ENCODE results near the gene TRAPPC6A. TPM values are rescaled to one million over a fixed set of nuclear protein-coding genes. Genes with fewer than 3 reads are reported as not detected.

The TRAPPC6A gene
- 38.4 and 52.9 TPM in 2 replicates for total RNA-seq (2014; rRNA removed; shearing (Covaris generic))

- DNase-seq (ENCODE audit: low spot score), result no peak
- in situ Hi-C loops (cut with HindIII; ENCODE audit: low sequenced_read_pairs), result no loop called here
These were observed at the start of gene TRAPPC6A for GRCh38 chr19:45177817-45178261. Gene TRAPPC6A, minus strand, starts transcription at chr19:45178237. Its CDS starts 19 bp downstream, at chr19:45178218.

GRCh38 chr19:45224645-45225044, 46.6 kb upstream of the TRAPPC6A start:
- DNase-seq (ENCODE audit: low spot score), result no peak
- in situ Hi-C loops (cut with HindIII; ENCODE audit: low sequenced_read_pairs), result no loop called here

GRCh38 chr19:45223879-45224278, 45.8 kb upstream of the TRAPPC6A start:
- in situ Hi-C loops (cut with HindIII; ENCODE audit: low sequenced_read_pairs), result no loop called here
- DNase-seq (ENCODE audit: low spot score), result no peak

- in situ Hi-C loops (cut with HindIII; ENCODE audit: low sequenced_read_pairs), result no loop called here
- no peak for DNase-seq (ENCODE audit: low spot score)
These were observed 44.7 kb upstream of the TRAPPC6A start for GRCh38 chr19:45222724-45223123.

GRCh38 chr19:45218911-45219743, 41.1 kb upstream of the TRAPPC6A start:
- no peak for DNase-seq (ENCODE audit: low spot score)
- in situ Hi-C loops (cut with HindIII; ENCODE audit: low sequenced_read_pairs), result no loop called here

- in situ Hi-C loops (cut with HindIII; ENCODE audit: low sequenced_read_pairs), result no loop called here
- DNase-seq (ENCODE audit: low spot score), result no peak
These were observed 40.4 kb upstream of the TRAPPC6A start for GRCh38 chr19:45218426-45218825.

GRCh38 chr19:45217957-45218334, 39.9 kb upstream of the TRAPPC6A start:
- no peak for DNase-seq (ENCODE audit: low spot score)

GRCh38 chr19:45217193-45217956, 39.3 kb upstream of the TRAPPC6A start:
- in situ Hi-C loops (cut with HindIII; ENCODE audit: low sequenced_read_pairs), result no loop called here
- DNase-seq (ENCODE audit: low spot score), result no peak

More at GRCh38 chr19:45217957-45218334, 39.9 kb upstream of the TRAPPC6A start:
- in situ Hi-C loops (cut with HindIII; ENCODE audit: low sequenced_read_pairs), result no loop called here

- DNase-seq (ENCODE audit: low spot score), result no peak
- in situ Hi-C loops (cut with HindIII; ENCODE audit: low sequenced_read_pairs), result no loop called here
These were observed 38.6 kb upstream of the TRAPPC6A start for GRCh38 chr19:45216667-45217066.

GRCh38 chr19:45215391-45216191, 37.6 kb upstream of the TRAPPC6A start:
- no peak for DNase-seq (ENCODE audit: low spot score)
- in situ Hi-C loops (cut with HindIII; ENCODE audit: low sequenced_read_pairs), result no loop called here

GRCh38 chr19:45213031-45213430, 35.0 kb upstream of the TRAPPC6A start:
- in situ Hi-C loops (cut with HindIII; ENCODE audit: low sequenced_read_pairs), result no loop called here
- no peak for DNase-seq (ENCODE audit: low spot score)

- in situ Hi-C loops (cut with HindIII; ENCODE audit: low sequenced_read_pairs), result no loop called here
- no peak for DNase-seq (ENCODE audit: low spot score)
These were observed 33.8 kb upstream of the TRAPPC6A start for GRCh38 chr19:45211751-45212381.

GRCh38 chr19:45206328-45206727, 28.3 kb upstream of the TRAPPC6A start:
- in situ Hi-C loops (cut with HindIII; ENCODE audit: low sequenced_read_pairs), result no loop called here
- DNase-seq (ENCODE audit: low spot score), result no peak

GRCh38 chr19:45205810-45206209, 27.8 kb upstream of the TRAPPC6A start:
- in situ Hi-C loops (cut with HindIII; ENCODE audit: low sequenced_read_pairs), result no loop called here
- no peak for DNase-seq (ENCODE audit: low spot score)

- no peak for DNase-seq (ENCODE audit: low spot score)
- in situ Hi-C loops (cut with HindIII; ENCODE audit: low sequenced_read_pairs), result no loop called here
These were observed 24.6 kb upstream of the TRAPPC6A start for GRCh38 chr19:45202637-45203036.

- peak; percentile 19 for DNase-seq (ENCODE audit: low spot score)
- in situ Hi-C loops (cut with HindIII; ENCODE audit: low sequenced_read_pairs), result no loop called here
These were observed 22.5 kb upstream of the TRAPPC6A start for GRCh38 chr19:45200568-45200967.

- no peak for DNase-seq (ENCODE audit: low spot score)
- in situ Hi-C loops (cut with HindIII; ENCODE audit: low sequenced_read_pairs), result no loop called here
These were observed 17.7 kb upstream of the TRAPPC6A start for GRCh38 chr19:45195764-45196163.

GRCh38 chr19:45191375-45191774, 13.3 kb upstream of the TRAPPC6A start:
- no peak for DNase-seq (ENCODE audit: low spot score)
- in situ Hi-C loops (cut with HindIII; ENCODE audit: low sequenced_read_pairs), result no loop called here

- no peak for DNase-seq (ENCODE audit: low spot score)
- in situ Hi-C loops (cut with HindIII; ENCODE audit: low sequenced_read_pairs), result no loop called here
These were observed 11.9 kb upstream of the TRAPPC6A start for GRCh38 chr19:45189971-45190370.
